ENCODE results near the gene CCDC181. TPM values are rescaled to one million over a fixed set of nuclear protein-coding genes. Genes with fewer than 3 reads are reported as not detected.
"Not testable (repeated sequence)": the region's sequence is repeated elsewhere in the genome, so short reads cannot be mapped to it uniquely, and the experiment has no call there.

The CCDC181 gene
- total RNA-seq, 1 donor from 2014 or later, result 0.09 TPM

GRCh38 chr1:169456029-169456428 is 28.8 kb upstream of the CCDC181 start:
- peaks cover 21% of the 10 kb centered on the region for H3K9me3 Mint-ChIP-seq
- peaks cover 14% of the 10 kb centered on the region for H3K4me1 Mint-ChIP-seq (ENCODE audit: low read depth)
- DNase-seq (ENCODE audit: low spot score), result no peak
- peaks cover 17% of the 10 kb centered on the region for H3K36me3 Mint-ChIP-seq (ENCODE audit: low read depth)
- H3K27me3 Mint-ChIP-seq (ENCODE audit: low read depth), result peaks cover 22% of the 10 kb centered on the region
- no peak overlapping the region for H3K4me3 Mint-ChIP-seq (ENCODE audit: low read depth)
- no peak overlapping the region for H3K27ac Mint-ChIP-seq
- intact Hi-C loops (cut with micrococcal nuclease), result no loop called here

DNA sequence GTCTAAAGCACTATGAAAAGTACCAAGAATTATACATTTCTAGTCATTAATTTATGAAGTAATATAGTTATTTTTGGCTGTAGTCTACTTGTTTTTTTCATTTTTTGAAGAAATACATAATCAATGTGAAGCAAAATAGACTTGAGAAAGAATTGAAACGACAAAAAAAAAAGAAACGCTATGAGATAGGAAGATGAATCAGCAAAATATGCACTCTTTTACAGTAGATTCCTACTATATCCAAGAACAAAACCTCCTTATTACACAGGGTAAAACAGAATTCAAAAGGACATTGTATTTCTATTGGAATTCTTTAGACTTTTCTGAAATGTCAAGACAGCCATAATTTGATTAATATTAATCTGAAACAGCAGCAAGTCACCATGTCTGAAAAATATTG is 25.6 kb upstream of the CCDC181 start:
- Mint-ChIP-seq H3K27ac (no peak overlapping the region), H3K27me3 (ENCODE audit: low read depth) (peaks cover 36% of the 10 kb centered on the region), H3K36me3 (ENCODE audit: low read depth) (peaks cover 9% of the 10 kb centered on the region), H3K4me3 (ENCODE audit: low read depth) (no peak overlapping the region), H3K4me1 (ENCODE audit: low read depth) (peaks cover 4% of the 10 kb centered on the region), H3K9me3 (peaks cover 21% of the 10 kb centered on the region)
- intact Hi-C loops (cut with micrococcal nuclease), result no loop called here
- no peak for DNase-seq (ENCODE audit: low spot score)

DNA sequence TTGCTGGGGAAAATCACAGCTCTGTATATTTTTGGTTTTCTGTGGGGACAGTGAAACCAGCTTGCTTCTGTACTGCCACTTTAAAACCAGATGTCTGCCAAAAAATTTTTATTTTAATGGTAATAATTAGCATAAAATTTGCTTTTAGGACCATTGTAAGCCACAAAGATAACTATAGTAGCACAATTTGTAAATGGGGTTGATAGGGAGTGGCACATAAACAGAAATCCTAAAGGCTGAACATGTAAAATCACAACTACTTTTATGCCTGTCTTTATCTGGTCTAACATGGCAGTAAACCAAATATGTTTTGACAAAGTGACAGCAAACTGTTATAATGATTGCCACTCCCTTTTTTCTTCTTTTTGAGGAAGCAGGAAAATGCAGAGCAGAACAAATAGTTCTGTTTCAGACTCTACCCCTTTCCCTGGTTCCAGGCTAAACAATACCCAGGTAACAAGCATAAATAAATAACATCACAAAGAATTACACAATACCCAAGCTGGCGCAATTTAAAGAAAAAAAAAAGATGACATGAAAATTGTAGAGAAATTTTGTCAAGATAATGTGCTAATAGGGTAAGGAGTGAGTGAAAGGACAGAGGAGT is 24.0 kb upstream of the CCDC181 start:
- DNase-seq (ENCODE audit: low spot score), result no peak
- Mint-ChIP-seq H3K4me3 (ENCODE audit: low read depth) (no peak overlapping the region), H3K27ac (no peak overlapping the region), H3K9me3 (peaks cover 9% of the 10 kb centered on the region), H3K27me3 (ENCODE audit: low read depth) (peaks cover 46% of the 10 kb centered on the region), H3K4me1 (ENCODE audit: low read depth) (peaks cover 4% of the 10 kb centered on the region), H3K36me3 (ENCODE audit: low read depth) (peaks cover 3% of the 10 kb centered on the region)
- intact Hi-C loops (cut with micrococcal nuclease), result no loop called here

DNA sequence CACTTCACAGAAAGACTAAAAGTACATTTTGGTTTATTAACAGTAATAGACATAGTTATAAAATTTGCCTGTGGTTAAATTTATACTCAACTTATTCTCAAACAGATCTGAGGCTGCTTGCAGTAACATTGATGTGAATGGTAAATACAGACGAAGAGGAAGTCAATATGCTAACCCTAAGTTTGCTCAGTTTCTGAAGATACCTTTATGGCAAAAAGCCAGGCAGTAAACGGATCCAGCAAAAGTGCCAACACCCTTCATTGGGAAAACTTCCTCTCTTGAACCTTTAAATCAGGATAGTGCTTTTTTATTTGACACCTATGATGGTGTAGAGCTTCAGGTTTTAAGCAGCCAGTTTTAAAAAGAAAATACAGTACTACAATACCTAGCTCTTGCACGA is 16.6 kb upstream of the CCDC181 start:
- Mint-ChIP-seq H3K27me3 (ENCODE audit: low read depth) (peaks cover 63% of the 10 kb centered on the region), H3K4me1 (ENCODE audit: low read depth) (no peaks in the 10 kb centered on the region), H3K27ac (no peak overlapping the region), H3K36me3 (ENCODE audit: low read depth) (no peaks in the 10 kb centered on the region), H3K4me3 (ENCODE audit: low read depth) (no peak overlapping the region), H3K9me3 (no peaks in the 10 kb centered on the region)
- intact Hi-C loops (cut with micrococcal nuclease), result no loop called here
- DNase-seq (ENCODE audit: low spot score), result no peak

GRCh38 chr1:169426174-169426705 is 1.0 kb downstream of the CCDC181 start:
- Mint-ChIP-seq H3K4me1 (ENCODE audit: low read depth) (peaks cover 7% of the 10 kb centered on the region), H3K9me3 (peaks cover 5% of the 10 kb centered on the region), H3K36me3 (ENCODE audit: low read depth) (no peaks in the 10 kb centered on the region), H3K4me3 (ENCODE audit: low read depth) (no peak overlapping the region), H3K27me3 (ENCODE audit: low read depth) (peaks cover 73% of the 10 kb centered on the region), H3K27ac (no peak overlapping the region)
- no peak for DNase-seq (ENCODE audit: low spot score)
- intact Hi-C loops (cut with micrococcal nuclease), result no loop called here

- H3K36me3 Mint-ChIP-seq (ENCODE audit: low read depth), result no peaks in the 10 kb centered on the region
- H3K27me3 Mint-ChIP-seq (ENCODE audit: low read depth), result peaks cover 52% of the 10 kb centered on the region
- H3K4me3 Mint-ChIP-seq (ENCODE audit: low read depth), result no peak overlapping the region
These were observed 6.0 kb downstream of the CCDC181 start for GRCh38 chr1:169421309-169421708.

DNA sequence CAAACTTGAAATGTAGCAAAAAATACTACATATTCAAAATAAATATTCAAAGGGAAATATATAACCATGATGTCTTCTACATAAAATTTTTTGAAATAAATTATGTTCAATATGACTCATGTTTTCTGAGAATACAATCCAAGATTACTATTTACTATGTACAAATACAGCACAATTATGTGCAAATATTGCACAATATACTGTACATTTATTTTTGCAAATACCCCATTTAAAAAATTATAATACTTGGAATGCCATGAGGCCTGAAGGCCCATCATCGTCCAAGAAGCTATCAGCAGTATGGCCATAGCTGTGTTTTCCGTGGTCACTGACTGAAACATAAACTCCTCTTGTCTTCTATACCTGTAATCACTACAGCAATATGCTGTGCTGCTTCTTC is 12.3 kb downstream of the CCDC181 start:
- Mint-ChIP-seq H3K27me3 (ENCODE audit: low read depth) (peaks cover 22% of the 10 kb centered on the region), H3K27ac (no peak overlapping the region), H3K9me3 (peaks cover 25% of the 10 kb centered on the region), H3K4me1 (ENCODE audit: low read depth) (no peaks in the 10 kb centered on the region), H3K36me3 (ENCODE audit: low read depth) (no peaks in the 10 kb centered on the region), H3K4me3 (ENCODE audit: low read depth) (no peak overlapping the region)
- DNase-seq (ENCODE audit: low spot score), result no peak
- intact Hi-C loops (cut with micrococcal nuclease), result no loop called here

More at GRCh38 chr1:169421309-169421708, 6.0 kb downstream of the CCDC181 start:
- no peak overlapping the region for H3K27ac Mint-ChIP-seq
- no peaks in the 10 kb centered on the region for H3K4me1 Mint-ChIP-seq (ENCODE audit: low read depth)
- H3K9me3 Mint-ChIP-seq, result no peaks in the 10 kb centered on the region
- DNase-seq (ENCODE audit: low spot score), result no peak
- intact Hi-C loops (cut with micrococcal nuclease), result no loop called here

DNA sequence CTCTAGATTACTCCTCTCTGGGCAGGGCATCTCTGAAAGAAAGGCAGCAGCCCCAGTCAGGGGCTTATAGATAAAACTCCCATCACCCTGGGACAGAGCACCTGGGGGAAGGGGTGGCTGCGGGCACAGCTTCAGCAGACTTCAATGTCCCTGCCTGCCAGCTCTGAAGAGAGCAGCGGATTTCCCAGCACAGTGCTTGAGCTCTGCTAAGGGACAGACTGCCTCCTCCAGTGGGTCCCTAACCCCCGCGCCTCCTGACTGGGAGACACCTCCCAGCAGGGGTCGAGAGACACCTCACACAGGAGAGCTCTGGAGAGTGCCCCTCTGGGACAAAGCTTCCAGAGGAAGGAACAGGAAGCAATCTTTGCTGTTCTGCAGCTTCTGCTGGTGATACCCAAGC is 18.9 kb downstream of the CCDC181 start:
- Mint-ChIP-seq H3K9me3 (peaks cover 64% of the 10 kb centered on the region), H3K27me3 (ENCODE audit: low read depth) (peaks cover 19% of the 10 kb centered on the region)
- H3K4me1 Mint-ChIP-seq (ENCODE audit: low read depth); intact Hi-C loops (cut with micrococcal nuclease); H3K36me3 Mint-ChIP-seq (ENCODE audit: low read depth); DNase-seq (ENCODE audit: low spot score); H3K27ac Mint-ChIP-seq; H3K4me3 Mint-ChIP-seq (ENCODE audit: low read depth): not testable (repeated sequence)

GRCh38 chr1:169402578-169402977 is 24.7 kb downstream of the CCDC181 start:
- intact Hi-C loops (cut with micrococcal nuclease); H3K4me3 Mint-ChIP-seq (ENCODE audit: low read depth); H3K27ac Mint-ChIP-seq; H3K27me3 Mint-ChIP-seq (ENCODE audit: low read depth); H3K4me1 Mint-ChIP-seq (ENCODE audit: low read depth); DNase-seq (ENCODE audit: low spot score): not testable (repeated sequence)
- H3K9me3 Mint-ChIP-seq, result peaks cover 62% of the 10 kb centered on the region
- H3K36me3 Mint-ChIP-seq (ENCODE audit: low read depth), result peaks cover 20% of the 10 kb centered on the region

DNA sequence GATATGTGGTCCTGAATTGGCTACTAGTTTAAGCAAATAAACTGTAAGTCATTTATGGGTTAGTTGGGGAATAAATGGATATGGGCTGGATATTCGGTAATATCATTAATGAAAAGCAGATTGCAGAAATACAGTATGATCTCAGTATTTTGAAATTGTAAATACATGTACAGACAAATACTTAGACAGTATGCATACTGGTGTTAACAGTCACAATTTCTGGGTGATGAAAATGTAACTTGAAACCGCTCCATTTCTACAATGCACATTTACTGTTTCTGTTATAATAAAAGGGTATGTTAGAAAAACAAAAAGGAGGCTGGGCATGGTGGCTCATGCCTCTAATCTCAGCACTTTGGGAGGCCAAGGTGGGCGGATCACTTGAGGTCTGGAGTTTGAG is 31.3 kb downstream of the CCDC181 start:
- no peak for DNase-seq (ENCODE audit: low spot score)
- H3K9me3 Mint-ChIP-seq, result peaks cover 13% of the 10 kb centered on the region
- H3K27me3 Mint-ChIP-seq (ENCODE audit: low read depth), result no peaks in the 10 kb centered on the region
- H3K27ac Mint-ChIP-seq, result no peak overlapping the region
- intact Hi-C loops (cut with micrococcal nuclease), result no loop called here
- no peak overlapping the region for H3K4me3 Mint-ChIP-seq (ENCODE audit: low read depth)
- H3K4me1 Mint-ChIP-seq (ENCODE audit: low read depth), result peaks cover under 1% of the 10 kb centered on the region
- peaks cover 76% of the 10 kb centered on the region for H3K36me3 Mint-ChIP-seq (ENCODE audit: low read depth)

GRCh38 chr1:169392406-169392805 is 34.9 kb downstream of the CCDC181 start:
- peaks cover 85% of the 10 kb centered on the region for H3K36me3 Mint-ChIP-seq (ENCODE audit: low read depth)
- no peak overlapping the region for H3K27ac Mint-ChIP-seq
- intact Hi-C loops (cut with micrococcal nuclease), result no loop called here
- H3K4me1 Mint-ChIP-seq (ENCODE audit: low read depth), result peaks cover 18% of the 10 kb centered on the region
- DNase-seq (ENCODE audit: low spot score), result no peak
- no peaks in the 10 kb centered on the region for H3K27me3 Mint-ChIP-seq (ENCODE audit: low read depth)
- peaks cover 3% of the 10 kb centered on the region for H3K9me3 Mint-ChIP-seq
- no peak overlapping the region for H3K4me3 Mint-ChIP-seq (ENCODE audit: low read depth)

DNA sequence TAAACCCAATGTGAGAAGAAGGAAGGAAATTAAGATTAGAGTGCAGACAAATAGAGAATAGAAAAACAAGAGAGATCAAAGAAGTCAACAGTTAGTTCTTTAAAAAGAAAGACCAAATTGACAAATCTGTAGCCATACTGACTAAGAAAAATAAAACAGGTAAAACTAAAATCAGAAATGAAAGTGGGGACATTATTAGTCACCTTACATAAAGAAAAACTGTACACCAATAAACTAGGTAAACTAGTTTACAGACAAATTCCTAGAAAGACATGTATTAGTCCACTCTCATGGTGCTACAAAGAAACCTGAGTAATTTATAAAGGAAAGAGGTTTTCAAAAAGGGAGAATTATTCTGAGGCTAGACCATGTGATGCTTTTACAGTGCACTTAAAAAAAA is 37.0 kb downstream of the CCDC181 start:
- DNase-seq (ENCODE audit: low spot score), result no peak
- Mint-ChIP-seq H3K36me3 (ENCODE audit: low read depth) (peaks cover 74% of the 10 kb centered on the region), H3K4me3 (ENCODE audit: low read depth) (no peak overlapping the region), H3K9me3 (peaks cover 3% of the 10 kb centered on the region), H3K27ac (peak overlapping the region; percentile 29), H3K4me1 (ENCODE audit: low read depth) (peaks cover 19% of the 10 kb centered on the region), H3K27me3 (ENCODE audit: low read depth) (no peaks in the 10 kb centered on the region)
- intact Hi-C loops (cut with micrococcal nuclease), result loop anchor here (1.0 kb wide), 3 partner anchors 22 to 96 kb away; partner anchors contain the start of gene BLZF1

DNA sequence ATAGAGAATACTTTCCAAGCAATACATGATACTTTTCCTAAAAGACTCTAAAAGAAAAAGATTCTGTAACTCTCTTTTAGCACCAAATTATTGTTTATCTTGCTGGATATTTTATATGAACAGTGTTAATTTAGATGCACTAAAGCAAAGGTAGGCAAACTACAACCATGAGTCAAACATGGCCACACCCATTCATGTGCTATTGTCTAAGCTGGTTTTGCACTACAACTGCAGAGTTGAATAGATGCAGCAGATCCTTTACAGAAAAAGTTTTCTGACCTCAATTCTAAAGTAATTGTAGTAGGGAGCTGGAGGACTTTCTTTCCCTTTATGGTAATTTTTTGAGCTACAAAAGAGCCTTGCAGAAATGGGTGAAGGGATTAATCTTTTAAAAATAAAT is 39.9 kb downstream of the CCDC181 start:
- DNase-seq (ENCODE audit: low spot score), result no peak
- Mint-ChIP-seq H3K36me3 (ENCODE audit: low read depth) (peaks cover 51% of the 10 kb centered on the region), H3K27ac (no peak overlapping the region), H3K9me3 (peaks cover 3% of the 10 kb centered on the region), H3K27me3 (ENCODE audit: low read depth) (no peaks in the 10 kb centered on the region), H3K4me1 (ENCODE audit: low read depth) (peaks cover 19% of the 10 kb centered on the region), H3K4me3 (ENCODE audit: low read depth) (no peak overlapping the region)
- intact Hi-C loops (cut with micrococcal nuclease), result no loop called here

Data from activated T-helper 2 cell treated with anti-CD3 and anti-CD28 coated beads, Interferon-gamma antibody, Interleukin-2, Interleukin-4, amounts not matched to agents 10 μg/mL and 5 μg/mL and 100 μg/mL, durations not matched to agents 14 hours and 24 hours and 36 hours (primary cell).